ENCODE measurements around the gene SMCO3. TPM values are rescaled to one million over a fixed set of nuclear protein-coding genes. Genes with fewer than 3 reads are reported as not detected.
A peak's percentile ranks its signal among the peaks of the same experiment; 100 is the strongest.

SMCO3 gene
- total and polyA plus RNA-seq, 2 of the 13 experiments (the other 11 are each of a cell fraction or from before 2014, with no cell fraction given) = 0.29 to 0.42 TPM

- TF ChIP-seq PBX3 (CRISPR knock-in tag; IDR thresholded peaks at IDR 0.05; ENCODE audit: borderline replicate concordance) = no peak
- TF ChIP-seq SIN3B (IDR thresholded peaks at IDR 0.05; ENCODE audit: low read length) = no peak
- no peak; the same call in 1 of the 2 replicates for TF ChIP-seq ZNF704 (CRISPR knock-in tag; IDR thresholded peaks at IDR 0.05; ENCODE audit: borderline replicate concordance)
- 0 out of 2 replicates have a peak, but pooled peaks have one; percentile 21 for TF ChIP-seq JUNB (CRISPR knock-in tag; IDR thresholded peaks at IDR 0.05; ENCODE audit: borderline replicate concordance)
- TF ChIP-seq BRF2 (CRISPR knock-in tag; IDR thresholded peaks at IDR 0.05) = no peak
- TF ChIP-seq CAMTA2 (CRISPR knock-in tag; IDR thresholded peaks at IDR 0.05; ENCODE audit: borderline replicate concordance) = no peak; the same call in 1 of the 2 replicates
- no peak for TF ChIP-seq ZNF30 (CRISPR knock-in tag; IDR thresholded peaks at IDR 0.05)
- peak; percentile 50; the same call in 1 of the 2 replicates for TF ChIP-seq AHR (CRISPR knock-in tag; IDR thresholded peaks at IDR 0.05)
- no peak for TF ChIP-seq ZNF460 (CRISPR knock-in tag; IDR thresholded peaks at IDR 0.05; ENCODE audit: borderline replicate concordance)
- TF ChIP-seq ARID4A (CRISPR knock-in tag; IDR thresholded peaks at IDR 0.05; ENCODE audit: borderline replicate concordance) = peak; percentile 84; the same call in 1 of the 2 replicates
- no peak for TF ChIP-seq IRF1 (CRISPR knock-in tag; IDR thresholded peaks at IDR 0.05; ENCODE audit: low read depth)
- TF ChIP-seq E2F5 (CRISPR knock-in tag; conservative IDR thresholded peaks at IDR 0.05) = no peak
- TF ChIP-seq U2AF1 (optimal IDR thresholded peaks at IDR 0.05; ENCODE audit: low read depth, low read length) = peak; percentile 16
- peak; percentile 69; the same call in 1 of the 2 replicates for TF ChIP-seq ZNF280D (CRISPR knock-in tag; IDR thresholded peaks at IDR 0.05)
- TF ChIP-seq NFRKB (IDR thresholded peaks at IDR 0.05) = no peak
- TF ChIP-seq ZZZ3 (CRISPR knock-in tag; IDR thresholded peaks at IDR 0.05; ENCODE audit: borderline replicate concordance) = no peak; the same call in 1 of the 2 replicates
Measured at GRCh38 chr12:14769969-14770495, 44.0 kb downstream of the SMCO3 start (continued).
